ENCODE data around the gene NLRP8. TPM values are rescaled to one million over a fixed set of nuclear protein-coding genes. Genes with fewer than 3 reads are reported as not detected.
"Not testable (repeated sequence)": the region's sequence is repeated elsewhere in the genome, so short reads cannot be mapped to it uniquely, and the experiment has no call there.

Gene NLRP8
- total RNA-seq, 1 donor from 2014 or later: 0.72 TPM

- DNase-seq (ENCODE audit: low spot score): no peak
These were observed 26.4 kb downstream of the NLRP8 start for GRCh38 chr19:55973982-55974381.

- no peak for DNase-seq (ENCODE audit: low spot score)
These were observed 32.8 kb downstream of the NLRP8 start for GRCh38 chr19:55980415-55980814.

- DNase-seq (ENCODE audit: low spot score): no peak
These were observed 37.6 kb downstream of the NLRP8 start for GRCh38 chr19:55985254-55985653.

GRCh38 chr19:55986487-55986886, 38.9 kb downstream of the NLRP8 start, which contains the start of gene NLRP5:
Gene NLRP5, plus strand, starts transcription at chr19:55986775.
- DNase-seq (ENCODE audit: low spot score): no peak

- DNase-seq (ENCODE audit: low spot score): no peak
These were observed 43.2 kb downstream of the NLRP8 start for GRCh38 chr19:55990831-55991230.

- no peak for DNase-seq (ENCODE audit: low spot score)
These were observed 45.9 kb downstream of the NLRP8 start for GRCh38 chr19:55993492-55993891.

GRCh38 chr19:56014765-56015164, 67.1 kb downstream of the NLRP8 start:
- DNase-seq (ENCODE audit: low spot score): no peak

GRCh38 chr19:56015756-56016155, 68.1 kb downstream of the NLRP8 start:
- DNase-seq (ENCODE audit: low spot score): no peak

- not testable (repeated sequence) for DNase-seq (ENCODE audit: low spot score)
These were observed 71.7 kb downstream of the NLRP8 start for GRCh38 chr19:56019325-56019724.

- not testable (repeated sequence) for DNase-seq (ENCODE audit: low spot score)
These were observed 72.8 kb downstream of the NLRP8 start for GRCh38 chr19:56020355-56020975.

- DNase-seq (ENCODE audit: low spot score): no peak
These were observed 79.1 kb downstream of the NLRP8 start for GRCh38 chr19:56026769-56027168.

Other genes with a start within 250 kb of the NLRP8 start
- gene NLRP9, start 209.4 kb upstream of the NLRP8 start, total RNA-seq (ENCODE audit: insufficient read depth, low replicate concordance): 1.2 TPM
- not detected for gene RFPL4A, start 188.7 kb upstream of the NLRP8 start, total RNA-seq (ENCODE audit: insufficient read depth, low replicate concordance)
- 20.2 TPM for gene RFPL4AL1, start 178.7 kb upstream of the NLRP8 start, total RNA-seq (ENCODE audit: insufficient read depth, low replicate concordance)
- gene NLRP11, start 115.8 kb upstream of the NLRP8 start, total RNA-seq (ENCODE audit: insufficient read depth, low replicate concordance): 0.48 TPM
- 0.24 TPM for gene NLRP4, start 111.3 kb upstream of the NLRP8 start, total RNA-seq (ENCODE audit: insufficient read depth, low replicate concordance)
- 1.2 TPM for gene NLRP13, start 15.5 kb upstream of the NLRP8 start, total RNA-seq (ENCODE audit: insufficient read depth, low replicate concordance)
- gene NLRP5, start 38.9 kb downstream of the NLRP8 start, total RNA-seq (ENCODE audit: insufficient read depth, low replicate concordance): 0.24 TPM
- gene ZNF787, start 173.5 kb downstream of the NLRP8 start, total RNA-seq (ENCODE audit: insufficient read depth, low replicate concordance): 13.2 TPM
- 15.2 TPM for gene ZNF444, start 193.5 kb downstream of the NLRP8 start, total RNA-seq (ENCODE audit: insufficient read depth, low replicate concordance)
- gene GALP, start 228.2 kb downstream of the NLRP8 start, total RNA-seq (ENCODE audit: insufficient read depth, low replicate concordance): not detected
- 7.2 TPM for gene ZSCAN5B, start 250.0 kb downstream of the NLRP8 start, total RNA-seq (ENCODE audit: insufficient read depth, low replicate concordance)